VCaP (cell line): ENCODE data around the gene SYNGR1.

Source experiments
- H3K27ac ChIP-seq: fragments of 450-650 bp; 2 replicates; pipeline ENCODE4 v1.5.1; 2017
- TF ChIP-seq, protein P1 (sequence below): fragments of 450-650 bp; conservative IDR thresholded peaks from 2 replicates; pipeline ENCODE4 v1.5.1; 2017; ENCODE audit warnings: mild to moderate bottlenecking, moderate library complexity

The SYNGR1 gene

GRCh38 chr22:39369586-39369985 lies 19.8 kb downstream of the SYNGR1 start:
- TF ChIP-seq, protein P1, sequence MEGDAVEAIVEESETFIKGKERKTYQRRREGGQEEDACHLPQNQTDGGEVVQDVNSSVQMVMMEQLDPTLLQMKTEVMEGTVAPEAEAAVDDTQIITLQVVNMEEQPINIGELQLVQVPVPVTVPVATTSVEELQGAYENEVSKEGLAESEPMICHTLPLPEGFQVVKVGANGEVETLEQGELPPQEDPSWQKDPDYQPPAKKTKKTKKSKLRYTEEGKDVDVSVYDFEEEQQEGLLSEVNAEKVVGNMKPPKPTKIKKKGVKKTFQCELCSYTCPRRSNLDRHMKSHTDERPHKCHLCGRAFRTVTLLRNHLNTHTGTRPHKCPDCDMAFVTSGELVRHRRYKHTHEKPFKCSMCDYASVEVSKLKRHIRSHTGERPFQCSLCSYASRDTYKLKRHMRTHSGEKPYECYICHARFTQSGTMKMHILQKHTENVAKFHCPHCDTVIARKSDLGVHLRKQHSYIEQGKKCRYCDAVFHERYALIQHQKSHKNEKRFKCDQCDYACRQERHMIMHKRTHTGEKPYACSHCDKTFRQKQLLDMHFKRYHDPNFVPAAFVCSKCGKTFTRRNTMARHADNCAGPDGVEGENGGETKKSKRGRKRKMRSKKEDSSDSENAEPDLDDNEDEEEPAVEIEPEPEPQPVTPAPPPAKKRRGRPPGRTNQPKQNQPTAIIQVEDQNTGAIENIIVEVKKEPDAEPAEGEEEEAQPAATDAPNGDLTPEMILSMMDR: no peak
- H3K27ac ChIP-seq: no peak overlapping the region

DNA sequence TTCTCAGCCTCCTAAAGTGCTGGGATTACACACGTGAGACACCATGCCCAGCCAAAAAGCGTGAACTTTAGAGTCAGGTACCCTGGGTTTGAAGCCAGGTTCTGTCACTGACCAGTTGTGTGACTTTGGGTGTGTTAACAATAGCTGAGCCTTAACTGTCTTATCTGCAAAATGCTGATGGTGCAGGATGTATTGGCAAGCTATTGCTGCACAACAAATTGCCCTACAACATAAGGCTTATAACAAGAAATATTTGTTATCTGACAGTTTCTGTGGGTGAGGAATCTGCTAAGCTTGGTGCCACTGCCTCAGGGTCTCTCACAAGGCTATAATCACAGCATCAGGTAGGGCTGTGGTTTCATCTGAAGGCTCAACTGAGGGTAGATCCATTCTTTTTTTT lies 21.9 kb downstream of the SYNGR1 start:
- H3K27ac ChIP-seq: no peak overlapping the region
- TF ChIP-seq, protein P1: no peak

DNA sequence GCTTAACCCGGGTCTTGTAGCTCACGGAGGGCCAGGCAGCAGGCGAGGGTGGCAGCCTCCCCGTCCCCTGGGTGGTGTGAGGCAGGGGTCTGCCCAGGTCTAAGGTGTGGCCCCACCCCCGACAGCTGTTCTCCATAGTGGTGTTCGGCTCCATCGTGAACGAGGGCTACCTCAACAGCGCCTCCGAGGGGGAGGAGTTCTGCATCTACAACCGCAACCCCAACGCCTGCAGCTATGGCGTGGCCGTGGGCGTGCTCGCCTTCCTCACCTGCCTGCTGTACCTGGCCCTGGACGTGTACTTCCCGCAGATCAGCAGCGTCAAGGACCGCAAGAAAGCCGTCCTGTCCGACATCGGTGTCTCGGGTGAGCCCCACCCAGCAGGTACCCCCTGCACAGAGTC lies 24.4 kb downstream of the SYNGR1 start:
- H3K27ac ChIP-seq: no peak overlapping the region
- TF ChIP-seq, protein P1: no peak

GRCh38 chr22:39374801-39375200 lies 25.0 kb downstream of the SYNGR1 start:
- no peak overlapping the region for H3K27ac ChIP-seq
- TF ChIP-seq, protein P1: no peak

DNA sequence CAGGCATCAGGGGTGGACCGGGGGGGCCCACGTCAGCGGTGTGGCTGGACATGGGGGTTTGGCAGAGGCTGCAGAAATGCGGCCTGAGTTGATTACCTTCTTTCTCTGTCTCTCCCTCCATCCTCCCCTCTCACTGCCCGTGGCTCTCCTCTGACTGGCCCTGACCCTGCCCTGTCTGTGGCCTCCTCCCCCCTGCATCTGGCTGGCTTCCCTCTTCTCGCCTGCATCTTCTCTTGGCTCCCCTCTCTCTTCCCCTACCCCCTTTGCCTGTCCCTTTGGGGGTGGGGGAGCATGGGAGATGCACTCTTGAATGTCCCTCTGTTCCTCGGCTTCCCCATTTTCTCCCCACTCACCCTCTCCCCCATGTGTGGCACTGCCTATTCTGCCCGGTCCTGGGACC lies 25.9 kb downstream of the SYNGR1 start:
- TF ChIP-seq, protein P1: no peak
- H3K27ac ChIP-seq: no peak overlapping the region

GRCh38 chr22:39379756-39380730 lies 30.3 kb downstream of the SYNGR1 start:
- no peak overlapping the region for H3K27ac ChIP-seq
- TF ChIP-seq, protein P1: no peak

GRCh38 chr22:39381009-39381755 lies 31.4 kb downstream of the SYNGR1 start:
- TF ChIP-seq, protein P1: no peak
- H3K27ac ChIP-seq: no peak overlapping the region
